ENCODE results near the gene NPAS4. TPM values are rescaled to one million over a fixed set of nuclear protein-coding genes. Genes with fewer than 3 reads are reported as not detected.
"Not testable (repeated sequence)": the region's sequence is repeated elsewhere in the genome, so short reads cannot be mapped to it uniquely, and the experiment has no call there.

NPAS4 gene
- total and polyA plus RNA-seq, 2 of the 13 experiments (the other 11 are each of a cell fraction or from before 2014, with no cell fraction given) = not detected

GRCh38 chr11:66440101-66440939 lies 19.5 kb downstream of the NPAS4 start (continued):
- peak; percentile 9; the same call in 1 of the 2 replicates for TF ChIP-seq ARID4A (CRISPR knock-in tag; IDR thresholded peaks at IDR 0.05; ENCODE audit: borderline replicate concordance)
- TF ChIP-seq ZNF569 (CRISPR knock-in tag; IDR thresholded peaks at IDR 0.05; ENCODE audit: borderline replicate concordance) = peak; percentile 61; the same call in 1 of the 2 replicates
- TF ChIP-seq DRAP1 (CRISPR knock-in tag; IDR thresholded peaks at IDR 0.05) = peak; percentile 90
- TF ChIP-seq PAXIP1 (CRISPR knock-in tag; conservative IDR thresholded peaks at IDR 0.05) = 0 out of 2 replicates have a peak, but pooled peaks have one; percentile 21
- TF ChIP-seq POLR2AphosphoS5 (IDR thresholded peaks at IDR 0.05; ENCODE audit: low read depth, low read length) = 0 out of 2 replicates have a peak, but pooled peaks have one; percentile 33
- TF ChIP-seq SP4 (CRISPR knock-in tag; IDR thresholded peaks at IDR 0.05) = peak; percentile 71; the same call in 1 of the 2 replicates
- 0 out of 2 replicates have a peak, but pooled peaks have one; percentile 20 for TF ChIP-seq ZNF546 (CRISPR knock-in tag; conservative IDR thresholded peaks at IDR 0.05)
- TF ChIP-seq SPEN (CRISPR knock-in tag; IDR thresholded peaks at IDR 0.05; ENCODE audit: low read depth) = 0 out of 2 replicates have a peak, but pooled peaks have one; percentile 42
- TF ChIP-seq MAZ (IDR thresholded peaks at IDR 0.05; ENCODE audit: borderline replicate concordance, low read depth, low read length) = not testable (repeated sequence)
- TF ChIP-seq MAZ (CRISPR knock-in tag; IDR thresholded peaks at IDR 0.05; ENCODE audit: low read depth) = 0 out of 2 replicates have a peak, but pooled peaks have one; percentile 2
- TF ChIP-seq ZNF800 (CRISPR knock-in tag; IDR thresholded peaks at IDR 0.05) = 0 out of 2 replicates have a peak, but pooled peaks have one; percentile 60
- TF ChIP-seq ZBTB38 (CRISPR knock-in tag; IDR thresholded peaks at IDR 0.05) = 0 out of 2 replicates have a peak, but pooled peaks have one; percentile 55
- TF ChIP-seq SIX1 (CRISPR knock-in tag; IDR thresholded peaks at IDR 0.05; ENCODE audit: borderline replicate concordance) = peak; percentile 14; the same call in 1 of the 2 replicates
- TF ChIP-seq SAP130 (CRISPR knock-in tag; IDR thresholded peaks at IDR 0.05; ENCODE audit: low read depth) = peak; percentile 8; the same call in 1 of the 2 replicates

Measured in HepG2 (cell line).